Renal cortex interstitium (tissue), 11 donors: ENCODE measurements around the gene PPAT. TPM values are rescaled to one million over a fixed set of nuclear protein-coding genes. Genes with fewer than 3 reads are reported as not detected.
A peak's percentile ranks its signal among the peaks of the same experiment; 100 is the strongest.
"Not testable (repeated sequence)": the region's sequence is repeated elsewhere in the genome, so short reads cannot be mapped to it uniquely, and the experiment has no call there.

Source experiments
- DNase-seq, 11 donors: peaks; one replicate each; pipeline ENCODE4 v3.0.0-alpha.2; 2013; ENCODE audit warnings: low read depth in 9 of 11, low spot score in 4 of 11; ENCODE audit errors: extremely low read depth in 1 of 11
- polyA plus RNA-seq, 3 donors: library from polyadenylated mRNA; unstranded; fragments of 120-200 nt; gene quantifications; one replicate each; pipeline ENCODE4 v1.2.1, GENCODE V29; 2013; ENCODE audit not compliant: insufficient read length in 3 of 3

PPAT gene
- polyA plus RNA-seq, 3 donors: 24.3 to 28.6 (median 26.1) TPM

GRCh38 chr4:56449475-56449874 lies 14.1 kb upstream of the PPAT start:
- DNase-seq: not testable (repeated sequence)

GRCh38 chr4:56448301-56448700 lies 12.9 kb upstream of the PPAT start:
- no peak for DNase-seq

GRCh38 chr4:56445699-56446098 lies 10.3 kb upstream of the PPAT start:
- DNase-seq: no peak

- no peak for DNase-seq
Observed at GRCh38 chr4:56444719-56445118, 9.3 kb upstream of the PPAT start.

GRCh38 chr4:56440983-56441382 lies 5.6 kb upstream of the PPAT start:
- no peak for DNase-seq

GRCh38 chr4:56438766-56439165 lies 3.4 kb upstream of the PPAT start:
- DNase-seq: no peak

GRCh38 chr4:56434599-56435139 lies 746 bp downstream of the PPAT start:
- peak in 2 of 11 donors; percentile 44 to 49 for DNase-seq

- DNase-seq: no peak
Observed at GRCh38 chr4:56433280-56433679, 2.1 kb downstream of the PPAT start.

GRCh38 chr4:56430203-56430602 lies 5.2 kb downstream of the PPAT start:
- DNase-seq: no peak

- DNase-seq: no peak
Observed at GRCh38 chr4:56427179-56427578, 8.2 kb downstream of the PPAT start.

GRCh38 chr4:56426273-56426672 lies 9.1 kb downstream of the PPAT start:
- DNase-seq: no peak

GRCh38 chr4:56425518-56425917 lies 9.9 kb downstream of the PPAT start:
- DNase-seq: no peak

GRCh38 chr4:56424697-56425514 lies 10.5 kb downstream of the PPAT start:
- DNase-seq: no peak

- no peak for DNase-seq
Observed at GRCh38 chr4:56424176-56424575, 11.2 kb downstream of the PPAT start.

GRCh38 chr4:56417396-56417795 lies 18.0 kb downstream of the PPAT start:
- DNase-seq: no peak

GRCh38 chr4:56416349-56416748 lies 19.1 kb downstream of the PPAT start:
- DNase-seq: no peak

- no peak for DNase-seq
Observed at GRCh38 chr4:56414135-56414670, 21.2 kb downstream of the PPAT start.

- DNase-seq: peak; percentile 76 to 96 (median 89)
Observed at GRCh38 chr4:56410247-56411062, 25.0 kb downstream of the PPAT start.

- no peak for DNase-seq
Observed at GRCh38 chr4:56409511-56410090, 25.8 kb downstream of the PPAT start.
